ENCODE data around the gene RIF1. TPM values are rescaled to one million over a fixed set of nuclear protein-coding genes. Genes with fewer than 3 reads are reported as not detected.

RIF1 gene
- total RNA-seq, 4 donors from 2014 or later = 29.3 to 49.7 (median 41.9) TPM

- TF ChIP-seq CTCF (IDR thresholded peaks at IDR 0.05) = no peak
- DNase-seq (ENCODE audit: low spot score) (no peak), ATAC-seq (ENCODE audit: low FRiP score) (no peak)
These were observed 13.3 kb downstream of the RIF1 start for GRCh38 chr2:151422917-151423439.

- no peak for DNase-seq (ENCODE audit: low spot score)
- ATAC-seq (ENCODE audit: low FRiP score) = no peak
- TF ChIP-seq CTCF (IDR thresholded peaks at IDR 0.05) = no peak
These were observed 14.1 kb downstream of the RIF1 start for GRCh38 chr2:151423760-151424159.

- DNase-seq (ENCODE audit: low spot score) = no peak
- TF ChIP-seq CTCF (IDR thresholded peaks at IDR 0.05) = no peak
- no peak for ATAC-seq (ENCODE audit: low FRiP score)
These were observed 27.9 kb downstream of the RIF1 start for GRCh38 chr2:151437630-151438029.

GRCh38 chr2:151438506-151438905, 28.8 kb downstream of the RIF1 start:
- no peak for TF ChIP-seq CTCF (IDR thresholded peaks at IDR 0.05)
- ATAC-seq (ENCODE audit: low FRiP score) = no peak
- no peak for DNase-seq (ENCODE audit: low spot score)

- no peak for DNase-seq (ENCODE audit: low spot score)
- no peak for TF ChIP-seq CTCF (IDR thresholded peaks at IDR 0.05)
- no peak for ATAC-seq (ENCODE audit: low FRiP score)
These were observed 29.4 kb downstream of the RIF1 start for GRCh38 chr2:151439127-151439526.

- no peak for ATAC-seq (ENCODE audit: low FRiP score)
- DNase-seq (ENCODE audit: low spot score) = no peak
- TF ChIP-seq CTCF (IDR thresholded peaks at IDR 0.05) = no peak
These were observed 49.7 kb downstream of the RIF1 start for GRCh38 chr2:151459358-151459757.

- no peak for TF ChIP-seq CTCF (IDR thresholded peaks at IDR 0.05)
- no peak for ATAC-seq (ENCODE audit: low FRiP score)
- no peak for DNase-seq (ENCODE audit: low spot score)
These were observed 56.1 kb downstream of the RIF1 start for GRCh38 chr2:151465771-151466170.

Measured in omental fat pad (tissue), 4 donors.